Endothelial cell of umbilical vein (primary cell): ENCODE data around the gene EIF2A. TPM values are rescaled to one million over a fixed set of nuclear protein-coding genes. Genes with fewer than 3 reads are reported as not detected.

ENCODE experiments used
- BruUV-seq: library from RNA; stranded (reverse); fragments of 400-500 nt; replicated peaks from 2 replicates; lab custom pipeline; 2021; lab: Mats Ljungman, UMichigan
- CTCF ChIA-PET: fragments of 300-600, 350-600 bp; sonication (Branson Sonifier 250); formaldehyde crosslinking; loops from one replicate; lab custom pipeline; 2021; ENCODE audit warnings: antibody characterized with exemption, inconsistent platforms; lab: Charles Lee
- POLR2A ChIA-PET: fragments of 300-600, 350-600 bp; sonication (Branson Sonifier 250); formaldehyde crosslinking; loops from one replicate; lab custom pipeline; 2021; ENCODE audit warnings: antibody characterized with exemption, inconsistent platforms; lab: Charles Lee
- DNase-seq: peaks from one replicate; pipeline ENCODE4 v3.0.0-alpha.2; 2011; ENCODE audit warnings: low read depth, low spot score
- FAIRE-seq: peaks from 2 replicates; lab custom pipeline; 2011; peaks lifted over from hg19 to GRCh38; lab: Jason Lieb, UNC
- H2AFZ ChIP-seq: 2 replicates; pipeline ENCODE4 v1.6.0; 2012; ENCODE audit warnings: low read depth, low read length, control low read depth, inconsistent platforms
- H3K27ac ChIP-seq: 2 replicates; pipeline ENCODE4 v1.5.1; 2011; ENCODE audit warnings: low read depth, mild to moderate bottlenecking, control low read depth, low read length, moderate library complexity; ENCODE audit not compliant: insufficient read depth
- H3K27me3 ChIP-seq, 2 experiments: 2 replicates each; pipeline versions ENCODE4 v1.6.0 to v1.6.1; 2011; ENCODE audit warnings: low read length in 2 of 2, mixed read lengths in 1 of 2; ENCODE audit not compliant: control insufficient read depth in 2 of 2, insufficient read depth in 2 of 2
- H3K36me3 ChIP-seq, 2 experiments: 2 replicates in 1 of 2; 3 replicates in 1 of 2; pipeline ENCODE4 v1.5.1; 2011; ENCODE audit warnings: low read length in 2 of 2, mild to moderate bottlenecking in 1 of 2, moderate library complexity in 1 of 2; ENCODE audit not compliant: control insufficient read depth in 2 of 2, insufficient read depth in 2 of 2; ENCODE audit errors: extremely low read depth in 1 of 2
- H3K4me1 ChIP-seq: 3 replicates; pipeline ENCODE4 v1.5.1; 2011; ENCODE audit warnings: mild to moderate bottlenecking, low read length; ENCODE audit not compliant: control insufficient read depth, insufficient read depth; ENCODE audit errors: extremely low read depth
- H3K4me2 ChIP-seq: 2 replicates; pipeline ENCODE4 v1.6.1; 2011; ENCODE audit warnings: low read length, control low read depth, mixed read lengths; ENCODE audit not compliant: insufficient read depth
- H3K4me3 ChIP-seq, 3 experiments: fragments of 200-600 bp in 1 of 3; sonication (generic), shearing (Covaris generic) in 1 of 3; replicated peaks in 1 of 3; 2 replicates each; pipeline ENCODE4 v1.5.1; 2011 to 2016; ENCODE audit warnings: control low read depth in 3 of 3, low read length in 3 of 3, mild to moderate bottlenecking in 2 of 3, inconsistent platforms in 1 of 3, low read depth in 1 of 3, moderate library complexity in 1 of 3; ENCODE audit not compliant: insufficient read depth in 1 of 3
- H3K79me2 ChIP-seq: 2 replicates; pipeline ENCODE4 v1.6.0; 2012; ENCODE audit warnings: low read length, inconsistent platforms; ENCODE audit not compliant: control insufficient read depth, insufficient read depth
- H3K9ac ChIP-seq: replicated peaks from 2 replicates; pipeline ENCODE3; 2011; ENCODE audit warnings: low read length, control low read depth; ENCODE audit not compliant: insufficient read depth; ENCODE audit errors: extremely low read depth
- H3K9me1 ChIP-seq: replicated peaks from 3 replicates; pipeline ENCODE4 v1.6.0; 2011; ENCODE audit warnings: mild to moderate bottlenecking, low read length; ENCODE audit not compliant: control insufficient read depth, insufficient read depth; ENCODE audit errors: extremely low read depth
- H3K9me3 ChIP-seq: replicated peaks from 2 replicates; pipeline ENCODE4 v1.5.1; 2012; ENCODE audit warnings: low read length, inconsistent platforms; ENCODE audit not compliant: control insufficient read depth, insufficient read depth
- H4K20me1 ChIP-seq: replicated peaks from 2 replicates; pipeline ENCODE3; 2011; ENCODE audit warnings: mild to moderate bottlenecking, low read length; ENCODE audit not compliant: control insufficient read depth, insufficient read depth; ENCODE audit errors: extremely low read depth
- CTCF ChIP-seq, 2 donors: IDR thresholded peaks; 1 replicate in 1 of 2; 2 replicates in 1 of 2; pipeline ENCODE4 v1.5.1; 2011; ENCODE audit warnings: low read length in 2 of 2, mild to moderate bottlenecking in 2 of 2, moderate library complexity in 2 of 2, control low read depth in 1 of 2, inconsistent platforms in 1 of 2, low read depth in 1 of 2; ENCODE audit not compliant: insufficient read depth in 1 of 2; ENCODE audit errors: extremely low read depth in 1 of 2
- dilution Hi-C: fragments of 300-500 bp; cut with MboI; formaldehyde crosslinking; loops from one replicate; pipeline ENCODE4 v1.15.0; 2019; ENCODE audit warnings: low sequenced_read_pairs; ENCODE audit not compliant: extremely low pct_ligation_motif_present
- intact Hi-C: fragments of 100-400 bp; cut with micrococcal nuclease; formaldehyde crosslinking; loops from one replicate; pipeline ENCODE4 v1.10.0; 2022
- polyA plus RNA-seq, 4 experiments: library from polyadenylated mRNA; depleted of rRNA in 3 of 4; stranded (reverse) in 3 of 4; unstranded in 1 of 4; fragments of >200 nt; gene quantifications; 2 replicates each; pipeline versions ENCODE4 v1.2.1 to v1.2.3, GENCODE V29; 2011 to 2012; ENCODE audit warnings: missing spikeins in 1 of 4
- total RNA-seq: library from RNA; stranded (reverse); gene quantifications from 2 replicates; pipeline ENCODE4 v1.2.3, GENCODE V29; 2021

EIF2A gene
- total and polyA plus RNA-seq, 2 donors (not counting 3 experiments of a cell fraction or from before 2014, with no cell fraction given), result 85.2 to 97.6 TPM

- FAIRE-seq, result no peak
- no TSS peak for BruUV-seq
These were observed 51.1 kb downstream of the EIF2A start for GRCh38 chr3:150597646-150598045.

More at GRCh38 chr3:150597646-150598045, 51.1 kb downstream of the EIF2A start:
- TF ChIP-seq CTCF (IDR thresholded peaks at IDR 0.05; ENCODE audit: extremely low read depth in 1 of 2, insufficient read depth in 1 of 2, low read depth in 1 of 2, low read length in 2 of 2), result no peak
- H2AFZ ChIP-seq, result no peak overlapping the region
- no peaks in the 10 kb centered on the region for H3K79me2 ChIP-seq
- no peaks in the 10 kb centered on the region for H3K9me3 ChIP-seq
- ChIA-PET POLR2A (no interaction called here), CTCF (interaction anchor here (1.1 kb wide), 1 partner anchor 9 kb away, joined by 5 read pairs; no protein-coding TSS in a partner anchor)
- no peak overlapping the region for H3K9ac ChIP-seq
- no peaks in the 10 kb centered on the region for H3K36me3 ChIP-seq
- no peaks in the 10 kb centered on the region for H3K9me1 ChIP-seq
- peaks cover 20% of the 10 kb centered on the region for H3K4me1 ChIP-seq
- dilution Hi-C loops, result no loop called here
- no peak overlapping the region for H3K4me2 ChIP-seq
- H4K20me1 ChIP-seq, result no peaks in the 10 kb centered on the region
- intact Hi-C loops, result no loop called here
- no peak overlapping the region for H3K4me3 ChIP-seq
- no peaks in the 10 kb centered on the region for H3K27me3 ChIP-seq
- no peak for DNase-seq
- no peak overlapping the region for H3K27ac ChIP-seq
